LoVo (cell line): ENCODE results near the gene TAC3.
"Not testable (repeated sequence)": the region's sequence is repeated elsewhere in the genome, so short reads cannot be mapped to it uniquely, and the experiment has no call there.

Experiments
- DNase-seq: peaks from one replicate; pipeline ENCODE4 v3.0.0-alpha.2; 2016; ENCODE audit warnings: low spot score

The TAC3 gene

DNA sequence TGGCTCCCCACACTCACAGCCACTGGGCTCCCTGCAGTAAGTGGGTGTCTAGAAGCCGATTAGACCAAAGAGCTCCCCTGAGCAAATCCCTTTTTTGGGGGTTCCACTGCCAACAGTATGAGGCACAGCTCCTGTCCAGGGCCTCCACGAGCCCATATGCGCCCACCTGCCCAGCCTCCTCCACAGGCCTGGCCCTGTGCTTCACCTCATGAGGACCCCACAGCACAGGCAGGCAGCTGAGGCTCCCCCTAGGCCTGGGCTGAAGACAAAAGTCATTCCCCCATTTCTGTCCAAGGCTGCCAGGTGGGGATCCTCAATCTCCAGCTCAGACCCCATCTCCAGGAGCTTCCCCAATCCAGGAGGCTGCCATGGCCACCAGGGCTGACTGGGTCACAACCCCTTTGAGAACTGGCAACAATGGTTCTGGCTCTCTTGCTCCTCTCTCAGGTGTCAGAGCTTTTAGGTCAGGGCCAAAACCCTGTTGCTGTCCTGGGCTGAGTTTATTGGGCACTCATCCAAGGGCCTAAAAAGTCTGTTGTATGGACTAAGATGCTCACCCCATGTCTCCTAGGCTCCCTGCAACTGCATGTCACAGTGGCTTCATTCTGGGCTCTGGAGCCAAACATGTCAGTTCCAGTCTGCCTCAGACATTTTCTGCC, 33.6 kb downstream of the TAC3 start:
- DNase-seq = not testable (repeated sequence)

- DNase-seq = no peak
Observed at GRCh38 chr12:56980941-56981530, 35.3 kb downstream of the TAC3 start.

GRCh38 chr12:56980268-56980667, 36.1 kb downstream of the TAC3 start:
- DNase-seq = no peak

- DNase-seq = no peak
Observed at GRCh38 chr12:56979628-56980027, 36.7 kb downstream of the TAC3 start.

- DNase-seq = no peak
Observed at GRCh38 chr12:56978397-56979138, 37.8 kb downstream of the TAC3 start.

- DNase-seq = not testable (repeated sequence)
Observed at GRCh38 chr12:56977361-56977760, 39.0 kb downstream of the TAC3 start.

GRCh38 chr12:56974224-56974623, 42.1 kb downstream of the TAC3 start:
- not testable (repeated sequence) for DNase-seq

DNA sequence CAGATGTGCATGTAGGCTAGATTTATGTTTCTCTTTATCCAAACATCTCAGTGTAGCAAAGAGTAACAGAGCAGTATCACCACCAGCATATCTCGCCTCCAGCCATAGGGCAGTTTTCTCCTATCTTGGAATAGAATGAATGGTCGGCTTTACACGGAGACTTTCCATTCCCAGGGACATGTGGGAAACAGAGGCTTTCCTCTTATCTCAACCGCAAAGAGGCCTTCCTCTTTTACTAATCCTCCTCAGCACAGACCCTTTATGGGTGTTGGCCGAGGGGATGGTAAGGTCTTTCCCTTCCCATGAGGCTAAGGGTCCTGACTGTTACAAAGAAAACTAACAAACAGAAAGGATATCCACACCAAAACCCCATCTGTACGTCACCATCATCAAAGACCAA, 47.4 kb downstream of the TAC3 start:
- not testable (repeated sequence) for DNase-seq

DNA sequence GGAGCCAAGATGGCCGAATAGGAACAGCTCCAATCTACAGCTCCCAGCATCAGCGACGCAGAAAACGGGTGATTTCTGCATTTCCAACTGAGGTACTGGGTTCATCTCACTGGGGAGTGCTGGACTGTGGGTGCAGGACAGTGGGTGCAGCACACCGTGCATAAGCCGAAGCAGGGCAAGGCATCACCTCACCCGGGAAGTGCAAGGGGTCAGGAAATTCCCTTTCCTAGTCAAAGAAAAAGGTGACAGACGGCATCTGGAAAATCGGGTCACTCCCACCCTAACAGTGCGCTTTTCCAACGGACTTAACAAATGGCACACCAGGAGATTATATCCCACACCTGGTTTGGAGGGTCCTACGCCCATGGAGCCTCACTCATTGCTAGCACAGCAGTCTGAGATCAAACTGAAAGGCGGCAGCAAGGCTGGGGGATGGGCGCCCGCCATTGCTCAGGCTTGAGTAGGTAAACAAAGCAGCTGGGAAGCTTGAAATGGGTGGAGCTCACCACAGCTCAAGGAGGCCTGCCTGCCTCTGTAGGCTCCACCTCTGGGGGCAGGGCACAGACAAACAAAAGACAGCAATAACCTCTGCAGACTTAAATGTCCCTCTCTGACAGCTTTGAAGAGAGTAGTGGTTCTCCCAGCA, 50.2 kb downstream of the TAC3 start:
- DNase-seq = peak; percentile 69

DNA sequence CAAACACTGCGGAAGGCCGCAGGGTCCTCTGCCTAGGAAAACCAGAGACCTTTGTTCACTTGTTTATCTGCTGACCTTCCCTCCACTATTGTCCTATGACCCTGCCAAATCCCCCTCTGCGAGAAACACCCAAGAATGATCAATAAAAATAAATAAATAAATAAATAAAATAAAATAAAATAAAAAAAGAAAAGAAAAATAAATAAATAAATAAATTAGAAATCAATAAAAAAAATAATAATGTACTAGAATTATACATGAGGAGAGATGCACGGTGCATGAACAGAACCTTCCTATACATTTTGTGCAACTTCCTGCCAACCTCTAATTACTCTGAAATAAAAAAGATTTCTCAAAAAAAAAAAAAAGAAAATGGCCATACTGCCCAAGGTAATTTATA, 51.2 kb downstream of the TAC3 start:
- DNase-seq = not testable (repeated sequence)

DNA sequence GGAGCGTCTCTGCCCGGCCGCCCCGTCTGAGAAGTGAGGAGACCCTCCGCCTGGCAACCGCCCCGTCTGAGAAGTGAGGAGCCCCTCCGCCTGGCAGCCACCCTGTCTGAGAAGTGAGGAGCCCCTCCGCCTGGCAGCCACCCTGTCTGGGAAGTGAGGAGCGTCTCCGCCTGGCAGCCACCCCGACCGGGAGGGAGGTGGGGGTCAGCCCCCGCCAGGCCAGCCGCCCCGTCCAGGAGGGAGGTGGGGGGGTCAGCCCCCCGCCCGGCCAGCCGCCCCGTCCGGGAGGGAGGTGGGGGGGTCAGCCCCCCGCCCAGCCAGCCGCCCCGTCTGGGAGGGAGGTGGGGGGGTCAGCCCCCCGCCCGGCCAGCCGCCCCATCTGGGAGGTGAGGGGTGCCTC, 52.8 kb downstream of the TAC3 start:
- not testable (repeated sequence) for DNase-seq

DNA sequence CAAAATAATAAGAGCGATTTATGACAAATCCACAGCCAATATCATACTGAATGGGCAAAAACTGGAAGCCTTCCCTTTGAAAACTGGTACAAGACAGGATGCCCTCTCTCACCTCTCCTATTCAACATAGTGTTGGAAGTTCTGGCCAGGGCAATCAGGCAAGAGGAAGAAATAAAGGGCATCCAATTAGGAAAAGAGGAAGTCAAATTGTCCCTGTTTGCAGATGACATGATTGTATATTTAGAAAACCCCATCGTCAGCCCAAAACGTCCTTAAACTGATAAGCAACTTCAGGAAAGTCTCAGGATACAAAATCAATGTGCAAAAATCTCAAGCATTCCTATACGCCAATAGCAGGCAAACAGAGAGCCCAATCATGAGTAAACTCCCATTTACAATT, 54.1 kb downstream of the TAC3 start:
- DNase-seq = not testable (repeated sequence)
